Aorta (tissue), 5 donors: ENCODE measurements around the gene ACKR4. TPM values are rescaled to one million over a fixed set of nuclear protein-coding genes. Genes with fewer than 3 reads are reported as not detected.
A peak's percentile ranks its signal among the peaks of the same experiment; 100 is the strongest.

ENCODE experiments used
- ATAC-seq: fragments of 200-7000 bp; cut with Tn5 transposase; one replicate; pipeline ENCODE4 v1.9.1; 2022; ENCODE audit warnings: moderate library complexity; ENCODE audit not compliant: low FRiP score
- DNase-seq, 2 donors: peaks; one replicate each; pipeline ENCODE4 v3.0.0-alpha.2; 2020
- H3K27ac ChIP-seq, 2 donors: one replicate each; pipeline ENCODE4 v1.5.1; 2013; ENCODE audit warnings: low read length in 2 of 2, mild to moderate bottlenecking in 2 of 2, moderate library complexity in 2 of 2, control low read depth in 1 of 2, inconsistent platforms in 1 of 2, low read depth in 1 of 2
- H3K27me3 ChIP-seq, 2 donors: one replicate each; pipeline ENCODE4 v1.6.1; 2013; ENCODE audit warnings: control low read depth in 1 of 2, low read length in 1 of 2, mild to moderate bottlenecking in 1 of 2, moderate library complexity in 1 of 2; ENCODE audit not compliant: insufficient read depth in 2 of 2, control insufficient read depth in 1 of 2
- H3K36me3 ChIP-seq, 2 donors: one replicate each; pipeline ENCODE4 v1.6.1; 2013; ENCODE audit warnings: control low read depth in 1 of 2, low read length in 1 of 2, mild to moderate bottlenecking in 1 of 2; ENCODE audit not compliant: insufficient read depth in 2 of 2, control insufficient read depth in 1 of 2
- H3K4me1 ChIP-seq, 2 donors: one replicate each; pipeline ENCODE4 v1.6.1; 2013; ENCODE audit warnings: low read length in 2 of 2, control low read depth in 1 of 2, mild to moderate bottlenecking in 1 of 2, moderate library complexity in 1 of 2; ENCODE audit not compliant: insufficient read depth in 2 of 2, control insufficient read depth in 1 of 2
- H3K4me3 ChIP-seq, 2 donors: one replicate each; pipeline ENCODE4 v1.5.1; 2013; ENCODE audit warnings: low read length in 2 of 2, control low read depth in 1 of 2, mild to moderate bottlenecking in 1 of 2
- H3K9me3 ChIP-seq: one replicate; pipeline ENCODE4 v1.6.1; 2013; ENCODE audit warnings: mild to moderate bottlenecking, low read length; ENCODE audit not compliant: control insufficient read depth
- WGBS, 2 donors: extraction: QIAGEN DNeasy Blood & Tissue Kit; methylation state at CpG; one replicate each; pipeline ENCODE4 v1.1.7; 2013; 5-methylcytosine and 5-hydroxymethylcytosine counted together
- intact Hi-C, 2 donors: fragments of 100-400 bp; cut with DNase I; formaldehyde crosslinking; loops; one replicate each; pipeline versions ENCODE4 v1.14.2 to v1.15.0; 2022
- polyA plus RNA-seq, 2 donors: library from polyadenylated mRNA; stranded (reverse); fragments of 200-250 nt; gene quantifications; one replicate each; pipeline ENCODE4 v1.2.3, GENCODE V29; 2013
- total RNA-seq, 2 donors: library from RNA; stranded (reverse); fragmentation: NEBNext Ultra II Directional; extraction: Animal tissue kit (Norgen Biotek cat#: 25700); gene quantifications; one replicate each; pipeline ENCODE4 v1.2.1, GENCODE V29; 2021
- donor health status: healthy with polysubstance abuse.
- donor health status: Bipolar disorder and iron deficiency.
- donor health status: DM: no; HTN: no; CAD: no.
- donor health status: DM: no; HTN: no; CAD: no.
- donor health status: DM: yes; HTN: yes; CAD: no.

ACKR4 gene
- total and polyA plus RNA-seq, 4 donors = 12.9 to 24.3 (median 16.9) TPM

DNA sequence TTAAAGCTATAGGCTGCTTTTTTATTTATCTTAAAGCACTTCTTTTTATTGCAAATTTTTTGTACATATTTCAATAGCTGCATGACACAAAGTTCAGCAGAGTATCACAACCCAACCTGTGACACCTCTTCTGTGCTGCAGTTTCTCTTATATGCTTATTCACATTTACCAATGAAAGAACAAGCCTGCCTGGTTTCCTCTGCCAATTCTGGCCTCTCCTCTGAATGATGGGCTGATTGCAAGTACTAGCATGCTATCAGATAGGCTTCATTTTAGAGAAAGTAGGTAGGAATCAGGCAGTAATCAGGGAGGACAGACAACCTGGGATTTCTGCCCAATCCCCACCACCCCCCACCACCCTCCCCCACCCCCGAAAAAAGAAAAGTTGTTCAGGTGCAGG, 26.6 kb downstream of the ACKR4 start:
- DNase-seq = no peak
- peaks cover 2 to 3% of the 10 kb centered on the region in 2 donors for H3K4me1 ChIP-seq
- ATAC-seq = no peak
- no peak overlapping the region for H3K4me3 ChIP-seq
- no peak overlapping the region for H3K27ac ChIP-seq
- intact Hi-C loops = no loop called here
- WGBS, 2 donors = 94 to 100% methylated on average over 1 of the region's 1 CpG
- H3K27me3 ChIP-seq = no peaks in the 10 kb centered on the region
- no peaks in the 10 kb centered on the region for H3K9me3 ChIP-seq
- H3K36me3 ChIP-seq = no peaks in the 10 kb centered on the region

DNA sequence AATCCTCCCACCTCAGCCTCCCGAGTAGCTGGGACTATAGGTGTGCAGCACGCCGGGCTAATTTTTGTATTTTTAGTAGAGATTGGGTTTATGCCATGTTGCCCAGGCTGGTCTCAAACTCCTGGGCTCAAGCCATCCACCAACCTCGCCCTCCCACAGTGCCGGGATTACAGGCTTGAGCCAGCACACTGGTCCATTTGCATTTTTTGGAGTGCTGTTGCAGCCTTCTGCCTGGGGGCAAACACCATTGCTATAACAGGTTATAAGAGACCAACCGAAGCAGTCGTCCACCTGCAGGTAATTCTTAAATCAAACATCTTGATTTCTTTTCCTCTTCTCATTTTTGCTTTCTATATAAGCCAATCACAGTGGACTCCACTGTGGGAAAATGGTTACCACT, 27.7 kb downstream of the ACKR4 start:
- Histone ChIP-seq H3K9me3 (no peaks in the 10 kb centered on the region), H3K27ac (peak overlapping the region; percentile 7 to 71), H3K4me3 (no peak overlapping the region), H3K27me3 (no peaks in the 10 kb centered on the region), H3K4me1 (peaks cover 2 to 3% of the 10 kb centered on the region in 2 donors), H3K36me3 (no peaks in the 10 kb centered on the region)
- no peak for ATAC-seq
- DNase-seq = no peak
- intact Hi-C loops = no loop called here
- WGBS, 2 donors = 83 to 88% methylated on average over 7 of the region's 7 CpGs

DNA sequence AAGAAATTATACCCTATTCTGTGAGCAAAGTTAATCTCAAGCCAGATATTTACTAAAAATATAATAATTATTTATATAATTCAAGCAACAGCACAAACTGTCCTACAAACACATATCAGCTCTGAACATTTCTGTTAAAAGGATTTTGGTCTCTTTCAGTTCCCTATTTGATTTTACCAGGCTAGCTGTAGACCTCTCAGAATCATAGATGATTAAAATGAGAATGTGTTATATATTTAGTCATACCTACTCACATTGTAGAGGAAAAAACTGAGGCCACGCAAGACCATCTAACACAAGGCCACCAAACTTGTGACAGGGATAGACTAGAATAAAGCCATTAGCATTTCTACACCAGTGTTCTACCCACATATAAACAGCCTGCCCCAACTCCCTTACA, 28.5 kb downstream of the ACKR4 start:
- intact Hi-C loops = no loop called here
- H3K36me3 ChIP-seq = no peaks in the 10 kb centered on the region
- no peaks in the 10 kb centered on the region for H3K4me1 ChIP-seq
- ATAC-seq (no peak), DNase-seq (no peak)
- no peaks in the 10 kb centered on the region for H3K27me3 ChIP-seq
- H3K9me3 ChIP-seq = no peaks in the 10 kb centered on the region
- WGBS, 2 donors = 93 to 95% methylated on average over 1 of the region's 1 CpG
- no peak overlapping the region for H3K4me3 ChIP-seq
- H3K27ac ChIP-seq = peak overlapping the region in 1 of 2 donors; percentile 43

DNA sequence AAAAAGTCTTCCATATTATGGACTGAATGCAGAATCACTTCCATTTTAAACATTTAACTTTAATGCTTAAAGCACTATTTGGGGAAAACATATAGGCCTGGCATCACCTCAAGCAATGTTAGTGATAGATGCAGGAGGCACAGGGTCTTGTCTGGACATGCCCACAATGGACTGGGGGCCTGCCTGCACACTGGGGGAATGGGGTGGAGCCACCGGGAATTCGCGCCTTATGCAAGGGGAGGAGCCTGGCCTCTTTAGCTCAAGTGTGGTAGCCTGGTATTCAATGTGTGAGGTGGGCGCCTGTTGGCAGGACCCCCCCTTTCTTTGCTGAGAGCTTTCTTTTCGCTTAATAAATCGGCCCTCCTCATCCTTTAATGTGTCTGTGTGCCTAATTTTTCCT, 29.9 kb downstream of the ACKR4 start:
- no peaks in the 10 kb centered on the region for H3K36me3 ChIP-seq
- no peak overlapping the region for H3K4me3 ChIP-seq
- no peak for ATAC-seq
- H3K4me1 ChIP-seq = no peaks in the 10 kb centered on the region
- no peak for DNase-seq
- intact Hi-C loops = no loop called here
- WGBS, 2 donors = 94 to 96% methylated on average over 6 of the region's 6 CpGs
- H3K27ac ChIP-seq = no peak overlapping the region
- H3K9me3 ChIP-seq = no peaks in the 10 kb centered on the region
- H3K27me3 ChIP-seq = no peaks in the 10 kb centered on the region

DNA sequence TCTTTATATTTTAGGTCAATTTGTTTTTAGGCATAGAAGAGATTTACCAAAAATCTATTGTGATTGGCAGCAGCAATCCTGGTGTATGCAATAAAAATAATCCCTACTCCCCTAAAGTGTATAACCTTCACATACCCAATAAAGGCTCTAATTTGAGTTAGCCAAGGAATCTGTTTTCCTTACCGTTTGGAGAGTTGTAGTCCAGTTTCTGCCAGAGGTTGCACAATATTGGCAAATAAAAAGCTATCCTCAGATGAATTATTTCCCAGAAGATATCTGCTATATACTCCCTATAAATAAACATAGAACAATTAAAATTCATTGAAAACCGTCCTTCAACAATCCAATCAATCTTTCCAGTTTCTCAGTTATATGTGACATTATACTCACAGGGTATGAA, 31.1 kb downstream of the ACKR4 start:
- no peaks in the 10 kb centered on the region for H3K36me3 ChIP-seq
- no peak overlapping the region for H3K4me3 ChIP-seq
- no peaks in the 10 kb centered on the region for H3K9me3 ChIP-seq
- DNase-seq (no peak), ATAC-seq (no peak)
- no peaks in the 10 kb centered on the region for H3K4me1 ChIP-seq
- no peak overlapping the region for H3K27ac ChIP-seq
- 15 to 21% methylated on average over 2 of the region's 2 CpGs for WGBS, 2 donors
- no peaks in the 10 kb centered on the region for H3K27me3 ChIP-seq
- intact Hi-C loops = no loop called here

DNA sequence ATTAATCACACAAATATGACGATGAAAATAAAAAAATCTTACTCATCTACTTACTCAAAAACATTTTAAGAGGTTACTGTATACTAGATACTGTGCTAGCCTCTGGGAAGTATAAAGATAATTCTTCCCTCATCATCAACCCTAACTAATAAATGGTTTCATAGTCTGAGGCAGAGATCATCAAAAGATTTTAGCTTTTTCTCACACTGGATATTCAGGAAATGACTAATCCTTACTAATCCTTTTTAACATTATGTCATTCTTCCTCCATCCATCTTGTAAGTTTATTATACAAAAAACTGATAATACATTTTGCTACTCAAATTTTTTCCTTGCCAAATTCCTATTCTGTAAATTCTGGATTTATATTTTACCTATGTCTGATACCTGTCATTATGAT, 32.9 kb downstream of the ACKR4 start:
- no peaks in the 10 kb centered on the region for H3K4me1 ChIP-seq
- no peaks in the 10 kb centered on the region for H3K36me3 ChIP-seq
- no peak overlapping the region for H3K27ac ChIP-seq
- WGBS, 2 donors = 60 to 74% methylated on average over 1 of the region's 1 CpG
- ATAC-seq = no peak
- H3K4me3 ChIP-seq = no peak overlapping the region
- intact Hi-C loops = no loop called here
- no peak for DNase-seq
- H3K9me3 ChIP-seq = no peaks in the 10 kb centered on the region
- no peaks in the 10 kb centered on the region for H3K27me3 ChIP-seq

DNA sequence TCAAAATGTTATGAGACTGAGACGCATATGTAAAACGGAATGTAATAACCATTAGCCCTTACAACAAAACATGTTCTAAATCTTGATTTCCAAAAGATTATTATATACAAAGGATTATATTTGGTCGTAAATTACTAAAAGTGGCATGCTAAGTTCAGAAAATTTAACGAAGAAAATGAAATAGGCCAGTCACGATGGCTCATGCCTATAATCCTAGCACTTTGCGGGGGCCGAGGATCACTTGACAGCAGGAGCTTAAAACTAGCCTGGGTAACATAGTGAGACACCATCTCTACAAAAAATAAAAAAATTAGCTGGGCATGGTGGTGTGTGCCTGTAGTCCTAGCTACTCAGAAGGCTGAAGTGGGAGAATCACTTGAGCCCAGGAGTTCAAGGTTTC, 33.5 kb downstream of the ACKR4 start:
- H3K27me3 ChIP-seq = no peaks in the 10 kb centered on the region
- no peaks in the 10 kb centered on the region for H3K9me3 ChIP-seq
- H3K27ac ChIP-seq = no peak overlapping the region
- DNase-seq (no peak), ATAC-seq (no peak)
- no peaks in the 10 kb centered on the region for H3K4me1 ChIP-seq
- intact Hi-C loops = no loop called here
- H3K36me3 ChIP-seq = no peaks in the 10 kb centered on the region
- 97 to 98% methylated on average over 7 of the region's 7 CpGs for WGBS, 2 donors
- H3K4me3 ChIP-seq = no peak overlapping the region

DNA sequence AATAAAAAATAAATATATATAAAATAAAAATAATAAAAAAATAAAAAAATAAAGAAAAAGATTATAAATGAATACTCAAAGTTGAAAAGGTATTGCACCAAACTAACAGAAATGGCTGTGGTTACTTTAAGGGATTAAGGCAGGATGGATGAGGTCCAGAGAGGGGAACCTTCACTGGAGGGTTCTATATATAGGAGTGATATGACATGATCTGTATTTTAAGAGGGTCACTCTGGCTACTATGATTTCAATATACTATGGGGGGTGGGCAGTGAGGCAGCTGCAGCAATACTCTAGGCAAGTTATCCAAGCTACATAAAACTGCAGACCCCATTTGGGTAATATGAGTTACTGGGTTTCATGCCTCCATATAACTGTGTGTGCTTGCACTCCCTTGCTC, 38.0 kb downstream of the ACKR4 start:
- intact Hi-C loops = no loop called here
- Histone ChIP-seq H3K4me1 (no peaks in the 10 kb centered on the region), H3K4me3 (no peak overlapping the region), H3K27ac (no peak overlapping the region), H3K9me3 (no peaks in the 10 kb centered on the region), H3K27me3 (no peaks in the 10 kb centered on the region), H3K36me3 (no peaks in the 10 kb centered on the region)
- ATAC-seq (no peak), DNase-seq (no peak)

DNA sequence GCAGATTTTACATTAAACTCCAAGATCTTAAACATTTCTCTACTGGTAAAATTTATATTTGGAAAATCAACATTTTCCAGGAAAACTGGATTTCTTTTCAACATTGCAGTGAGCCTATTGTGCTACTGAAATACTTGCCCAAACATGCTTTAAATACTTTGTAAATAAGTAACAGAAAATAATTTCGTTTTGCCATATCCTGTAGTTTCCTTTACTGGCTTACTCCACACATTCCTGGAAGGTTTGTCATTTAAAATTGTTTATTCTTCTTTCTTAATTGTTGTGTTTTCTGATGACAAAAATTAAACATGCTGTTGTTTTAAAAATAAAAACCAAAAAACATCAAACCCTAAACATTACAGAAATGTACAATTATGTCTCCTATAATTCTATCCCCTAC, 40.5 kb downstream of the ACKR4 start:
- no peak overlapping the region for H3K4me3 ChIP-seq
- intact Hi-C loops = no loop called here
- 8 to 13% methylated on average over 1 of the region's 1 CpG for WGBS, 2 donors
- no peaks in the 10 kb centered on the region for H3K4me1 ChIP-seq
- DNase-seq (no peak), ATAC-seq (no peak)
- no peaks in the 10 kb centered on the region for H3K9me3 ChIP-seq
- H3K27ac ChIP-seq = no peak overlapping the region
- H3K36me3 ChIP-seq = no peaks in the 10 kb centered on the region
- no peaks in the 10 kb centered on the region for H3K27me3 ChIP-seq
